GM12891 (cell line): ENCODE measurements around the gene MAGI1.

Source experiments
- POLR2A ChIP-seq: IDR thresholded peaks from 2 replicates; pipeline ENCODE4 v1.6.1; 2011; ENCODE audit warnings: low read depth, low read length, control low read depth
- POLR2AphosphoS5 ChIP-seq: IDR thresholded peaks from 2 replicates; pipeline ENCODE4 v1.6.1; 2011; ENCODE audit warnings: low read depth, low read length, control low read depth
- TAF1 ChIP-seq: IDR thresholded peaks from 2 replicates; pipeline ENCODE4 v1.6.1; 2011; ENCODE audit warnings: low read depth, low read length, control low read depth

DNA sequence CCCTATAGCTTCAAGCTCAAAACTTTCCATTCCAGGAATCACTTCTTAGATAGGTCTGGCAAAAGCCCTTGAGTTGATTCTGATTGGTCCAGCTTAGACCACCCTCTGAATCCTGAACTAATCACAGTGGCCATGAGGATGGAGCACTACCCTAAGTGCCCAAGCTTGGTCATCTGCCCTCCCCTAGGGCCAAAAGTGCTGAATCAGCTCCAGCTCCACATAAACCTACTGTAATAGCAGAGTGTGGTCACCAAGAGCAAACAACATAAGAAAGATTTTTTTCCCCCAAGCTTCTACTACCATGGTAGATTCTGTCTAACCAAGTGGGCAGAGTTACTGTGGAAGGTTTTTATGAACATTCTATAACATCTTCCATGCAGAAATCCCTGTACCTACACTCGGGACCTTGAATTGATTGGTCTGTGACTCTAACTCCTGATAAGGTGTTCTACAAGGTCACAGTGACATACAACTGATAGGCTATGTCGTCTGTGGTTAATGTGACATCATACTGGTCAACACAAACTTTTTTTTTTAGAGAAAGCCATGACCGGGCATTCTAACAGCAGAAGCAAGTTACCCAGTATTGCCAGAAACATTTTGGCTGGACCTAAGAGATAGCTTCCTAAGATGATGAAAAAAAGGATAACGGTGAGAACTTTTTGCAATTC lies 320.9 kb downstream of the MAGI1 start:
- TF ChIP-seq POLR2A (no peak), POLR2AphosphoS5 (no peak), TAF1 (no peak)
